Gastrocnemius medialis (tissue), 4 donors: ENCODE measurements around the gene BRAF. TPM values are rescaled to one million over a fixed set of nuclear protein-coding genes. Genes with fewer than 3 reads are reported as not detected.
"Not testable (repeated sequence)": the region's sequence is repeated elsewhere in the genome, so short reads cannot be mapped to it uniquely, and the experiment has no call there.

Source experiments
- ATAC-seq, 2 donors: fragments of 150-250 bp; one replicate each; pipeline ENCODE4 v1.9.1; 2016
- DNase-seq, 2 donors: peaks; one replicate each; pipeline ENCODE4 v3.0.0-alpha.2; 2019
- H3K27ac ChIP-seq, 4 donors: fragments of 200-600 bp; sonication (generic); 1 replicate in 1 of 4; 2 replicates in 3 of 4; pipeline ENCODE4 v1.5.1; 2016 to 2018; ENCODE audit warnings: mild to moderate bottlenecking in 2 of 4, moderate library complexity in 1 of 4
- H3K27me3 ChIP-seq, 3 donors: fragments of 200-600 bp; sonication (generic) in 2 of 3; 1 replicate in 1 of 3; 2 replicates in 2 of 3; pipeline versions ENCODE4 v1.5.1 to v1.6.0; 2016 to 2019; ENCODE audit warnings: mild to moderate bottlenecking in 1 of 3, moderate library complexity in 1 of 3
- H3K36me3 ChIP-seq, 2 donors: fragments of 200-600 bp; sonication (generic) in 1 of 2; one replicate each; pipeline ENCODE4 v1.5.1; 2017 to 2018
- H3K4me1 ChIP-seq, 2 donors: fragments of 200-600 bp; sonication (generic) in 1 of 2; one replicate each; pipeline ENCODE4 v1.5.1; 2016 to 2017; ENCODE audit warnings: mild to moderate bottlenecking in 2 of 2
- H3K4me3 ChIP-seq, 4 donors: fragments of 200-600 bp; sonication (generic) in 3 of 4; 1 replicate in 1 of 4; 2 replicates in 3 of 4; pipeline ENCODE4 v1.5.1; 2016 to 2019; ENCODE audit warnings: mild to moderate bottlenecking in 2 of 4
- H3K9me3 ChIP-seq, 3 donors: fragments of 200-600 bp; sonication (generic) in 2 of 3; 1 replicate in 1 of 3; 2 replicates in 2 of 3; pipeline ENCODE4 v1.5.1; 2016 to 2019
- POLR2A ChIP-seq, 2 donors: fragments of 450-650 bp; IDR thresholded peaks; one replicate each; pipeline ENCODE4 v1.6.1; 2017; ENCODE audit warnings: antibody characterized with exemption in 2 of 2, mild to moderate bottlenecking in 2 of 2, moderate library complexity in 2 of 2
- in situ Hi-C, 4 donors: fragments of 200-750 bp; cut with MboI; loops; one replicate each; pipeline versions ENCODE4 v1.15.0 to v1.8.0; 2017; ENCODE audit warnings: low sequenced_read_pairs in 4 of 4
- intact Hi-C: fragments of 100-400 bp; cut with DNase I; formaldehyde crosslinking; loops from one replicate; pipeline ENCODE4 v1.15.1; 2023; ENCODE audit warnings: low total_unique reads
- total RNA-seq, 4 donors: library from RNA; depleted of rRNA; stranded (reverse); fragments of >200 nt; gene quantifications; one replicate each; pipeline versions ENCODE4 v1.1.0 to v1.2.3, GENCODE V29; 2016
- TF ChIP-seq, protein P1 (sequence below), 5 experiments: fragments of 450-650 bp in 3 of 5; fragments of 200-600 bp in 2 of 5; sonication (generic) in 2 of 5; IDR thresholded peaks in 4 of 5; conservative IDR thresholded peaks in 1 of 5; 1 replicate in 4 of 5; 2 replicates in 1 of 5; pipeline ENCODE4 v1.5.1; 2016 to 2019; ENCODE audit warnings: antibody characterized with exemption in 5 of 5, mild to moderate bottlenecking in 3 of 5, moderate library complexity in 3 of 5

The BRAF gene
- total RNA-seq, 4 donors from 2014 or later: 10.0 to 28.4 (median 19.2) TPM

DNA sequence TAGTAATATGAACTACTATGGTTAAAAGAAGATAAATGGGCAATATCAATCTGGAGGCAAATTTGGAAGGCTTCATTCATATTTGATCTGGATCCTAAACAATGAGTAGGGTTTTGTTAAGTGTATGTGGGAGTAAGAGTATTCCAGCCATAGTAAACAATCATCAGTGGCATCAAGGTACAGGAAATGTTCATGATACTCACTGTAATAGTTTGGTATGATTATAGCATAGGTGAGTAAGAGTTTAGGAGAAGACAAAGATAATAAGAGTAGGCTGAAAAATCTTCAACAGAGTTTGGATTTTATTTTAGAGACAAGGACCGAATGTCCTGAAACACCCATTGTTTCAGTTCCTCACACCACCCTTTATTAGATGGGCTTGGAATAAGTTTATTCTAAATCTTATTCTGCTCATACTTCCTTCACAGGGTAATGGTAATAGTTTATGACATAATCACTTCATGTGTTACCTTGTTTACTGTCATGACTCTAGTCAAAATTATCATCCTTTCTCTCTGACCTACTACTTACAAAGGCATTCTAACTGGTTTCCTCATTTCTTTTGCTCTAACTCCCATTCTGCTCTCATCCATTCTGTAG is 38.9 kb downstream of the BRAF start:
- no peak overlapping the region for H3K27ac ChIP-seq
- peaks cover 3 to 36% of the 10 kb centered on the region in 2 donors for H3K4me1 ChIP-seq
- intact Hi-C loops: no loop called here
- in situ Hi-C loops: no loop called here
- DNase-seq: no peak
- H3K27me3 ChIP-seq: no peaks in the 10 kb centered on the region
- no peaks in the 10 kb centered on the region for H3K36me3 ChIP-seq
- no peak for ATAC-seq
- TF ChIP-seq POLR2A (IDR thresholded peaks at IDR 0.05): no peak
- TF ChIP-seq, protein P1, sequence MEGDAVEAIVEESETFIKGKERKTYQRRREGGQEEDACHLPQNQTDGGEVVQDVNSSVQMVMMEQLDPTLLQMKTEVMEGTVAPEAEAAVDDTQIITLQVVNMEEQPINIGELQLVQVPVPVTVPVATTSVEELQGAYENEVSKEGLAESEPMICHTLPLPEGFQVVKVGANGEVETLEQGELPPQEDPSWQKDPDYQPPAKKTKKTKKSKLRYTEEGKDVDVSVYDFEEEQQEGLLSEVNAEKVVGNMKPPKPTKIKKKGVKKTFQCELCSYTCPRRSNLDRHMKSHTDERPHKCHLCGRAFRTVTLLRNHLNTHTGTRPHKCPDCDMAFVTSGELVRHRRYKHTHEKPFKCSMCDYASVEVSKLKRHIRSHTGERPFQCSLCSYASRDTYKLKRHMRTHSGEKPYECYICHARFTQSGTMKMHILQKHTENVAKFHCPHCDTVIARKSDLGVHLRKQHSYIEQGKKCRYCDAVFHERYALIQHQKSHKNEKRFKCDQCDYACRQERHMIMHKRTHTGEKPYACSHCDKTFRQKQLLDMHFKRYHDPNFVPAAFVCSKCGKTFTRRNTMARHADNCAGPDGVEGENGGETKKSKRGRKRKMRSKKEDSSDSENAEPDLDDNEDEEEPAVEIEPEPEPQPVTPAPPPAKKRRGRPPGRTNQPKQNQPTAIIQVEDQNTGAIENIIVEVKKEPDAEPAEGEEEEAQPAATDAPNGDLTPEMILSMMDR (IDR thresholded peaks at IDR 0.05 in 4 of 5, conservative IDR thresholded peaks at IDR 0.05 in 1 of 5): no peak
- H3K4me3 ChIP-seq: no peak overlapping the region
- no peaks in the 10 kb centered on the region for H3K9me3 ChIP-seq

DNA sequence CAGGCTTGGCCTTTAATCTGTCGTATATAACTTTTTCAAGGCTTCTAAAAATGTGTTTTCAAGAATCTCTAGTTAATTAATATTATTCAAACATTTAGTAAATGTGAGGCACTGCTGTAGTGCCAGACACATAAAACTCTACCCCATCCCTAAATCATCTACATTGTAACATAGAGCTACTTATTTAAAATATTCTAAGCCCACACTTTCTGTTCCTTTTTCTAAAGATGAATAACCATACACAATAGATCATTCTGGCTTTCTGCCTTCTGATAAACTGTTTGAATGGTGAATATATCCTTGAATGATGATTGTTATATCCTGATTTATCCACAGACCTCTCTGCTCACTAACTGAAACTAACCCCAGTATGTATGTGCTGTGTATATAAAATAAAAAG is 41.4 kb downstream of the BRAF start:
- Histone ChIP-seq H3K4me3 (no peak overlapping the region), H3K9me3 (no peaks in the 10 kb centered on the region), H3K4me1 (peaks cover 0 to 26% of the 10 kb centered on the region in 2 donors), H3K27me3 (no peaks in the 10 kb centered on the region), H3K36me3 (no peaks in the 10 kb centered on the region), H3K27ac (no peak overlapping the region)
- no peak for ATAC-seq
- in situ Hi-C loops (no loop called here), intact Hi-C loops (no loop called here)
- TF ChIP-seq POLR2A (IDR thresholded peaks at IDR 0.05): no peak
- TF ChIP-seq, protein P1 (IDR thresholded peaks at IDR 0.05 in 4 of 5, conservative IDR thresholded peaks at IDR 0.05 in 1 of 5): no peak
- DNase-seq: no peak

DNA sequence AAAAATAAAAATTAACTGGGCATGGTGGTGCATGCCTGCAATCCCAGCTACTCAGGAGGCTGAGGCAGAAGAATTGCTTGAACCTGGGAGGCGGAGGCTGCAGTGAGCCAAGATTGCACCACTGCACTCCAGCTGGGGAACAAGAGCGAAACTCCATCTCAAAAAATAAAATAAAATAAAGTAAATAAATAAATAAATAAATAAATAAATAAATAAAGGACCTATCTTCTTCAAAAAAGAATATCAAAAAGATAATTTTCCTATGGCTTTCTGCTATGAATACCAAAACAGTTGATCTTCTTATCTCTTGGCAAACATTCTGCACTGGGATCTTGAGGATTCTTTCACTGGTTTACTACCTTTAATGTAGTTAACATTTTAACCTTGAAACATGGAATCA is 41.9 kb downstream of the BRAF start:
- H3K27me3 ChIP-seq, in situ Hi-C loops, H3K36me3 ChIP-seq, H3K9me3 ChIP-seq, ATAC-seq, H3K4me3 ChIP-seq, intact Hi-C loops, DNase-seq, H3K27ac ChIP-seq: not testable (repeated sequence)
- H3K4me1 ChIP-seq: peaks cover 0 to 24% of the 10 kb centered on the region in 2 donors

DNA sequence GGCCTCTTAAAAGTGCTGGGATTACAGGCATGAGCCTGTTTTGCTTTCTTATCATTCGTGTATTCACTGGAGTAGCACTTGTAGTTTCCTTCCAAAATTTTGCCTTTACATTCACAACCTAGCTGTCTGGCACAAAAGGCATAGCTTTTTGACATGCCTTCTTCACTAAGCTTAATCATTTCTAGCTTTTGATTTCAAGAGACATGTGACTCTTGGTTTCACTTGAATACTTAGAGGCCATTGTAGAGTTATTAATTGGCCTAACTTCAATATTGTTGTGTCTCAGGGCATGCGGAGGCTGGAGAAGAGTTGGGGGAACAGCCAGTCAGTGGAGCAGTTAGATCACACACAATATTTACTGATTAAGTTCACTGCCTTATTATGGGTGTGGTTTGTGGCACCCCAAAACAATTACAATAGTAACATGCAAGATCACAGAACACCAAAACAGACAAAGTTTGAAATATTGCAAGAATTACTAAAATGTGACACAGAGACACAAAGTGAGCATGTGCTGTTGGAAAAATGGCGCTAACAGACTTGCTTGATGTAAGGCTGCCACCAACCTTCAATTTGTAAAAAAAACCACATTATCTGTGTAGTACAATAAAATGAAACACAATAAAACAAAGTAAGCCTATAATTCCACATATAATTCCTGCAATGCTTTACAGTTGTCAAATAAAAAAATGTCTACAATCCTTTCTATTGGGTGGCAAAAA is 43.1 kb downstream of the BRAF start:
- no peak for DNase-seq
- peaks cover 7 to 20% of the 10 kb centered on the region in 2 donors for H3K4me1 ChIP-seq
- H3K4me3 ChIP-seq: no peak overlapping the region
- no peak for TF ChIP-seq POLR2A (IDR thresholded peaks at IDR 0.05)
- TF ChIP-seq, protein P1 (IDR thresholded peaks at IDR 0.05 in 4 of 5, conservative IDR thresholded peaks at IDR 0.05 in 1 of 5): no peak
- no peak for ATAC-seq
- no peaks in the 10 kb centered on the region for H3K9me3 ChIP-seq
- H3K36me3 ChIP-seq: no peaks in the 10 kb centered on the region
- in situ Hi-C loops (no loop called here), intact Hi-C loops (no loop called here)
- no peaks in the 10 kb centered on the region for H3K27me3 ChIP-seq
- no peak overlapping the region for H3K27ac ChIP-seq

- intact Hi-C loops: no loop called here
- no peak for DNase-seq
These were observed 47.5 kb downstream of the BRAF start for GRCh38 chr7:140877249-140877524.

More at GRCh38 chr7:140877249-140877524, 47.5 kb downstream of the BRAF start:
- no peak overlapping the region for H3K27ac ChIP-seq
- TF ChIP-seq POLR2A (IDR thresholded peaks at IDR 0.05): no peak
- TF ChIP-seq, protein P1 (IDR thresholded peaks at IDR 0.05 in 4 of 5, conservative IDR thresholded peaks at IDR 0.05 in 1 of 5): no peak
- no peaks in the 10 kb centered on the region for H3K36me3 ChIP-seq
- no peaks in the 10 kb centered on the region for H3K9me3 ChIP-seq
- H3K4me3 ChIP-seq: no peak overlapping the region
- ATAC-seq: no peak
- H3K4me1 ChIP-seq: peaks cover 9 to 17% of the 10 kb centered on the region in 2 donors
- no peaks in the 10 kb centered on the region for H3K27me3 ChIP-seq
- in situ Hi-C loops: no loop called here
